GM10248 (cell line): Measurements from ENCODE around the gene PPP1R13B.

Experiments used
- CTCF ChIA-PET: fragments of 300-600 bp; sonication (Branson Sonifier 250); formaldehyde crosslinking; extraction: SDS; loops from one replicate; lab custom pipeline; 2021; ENCODE audit warnings: antibody characterized with exemption; lab: Yijun Ruan, JAX
- POLR2A ChIA-PET: fragments of 350-650 bp; sonication (Branson Sonifier 250); formaldehyde crosslinking; extraction: SDS; loops from one replicate; lab custom pipeline; 2020; ENCODE audit warnings: antibody characterized with exemption; lab: Yijun Ruan, JAX
- DNase-seq: peaks from one replicate; pipeline ENCODE4 v3.0.0; 2012; ENCODE audit errors: extremely low spot score
- TF ChIP-seq, protein P1 (sequence below): IDR thresholded peaks from 2 replicates; pipeline ENCODE4 v1.5.1; 2012; ENCODE audit warnings: mild to moderate bottlenecking, low read depth; ENCODE audit errors: extremely low read depth, missing control alignments, control extremely low read depth

The PPP1R13B gene

DNA sequence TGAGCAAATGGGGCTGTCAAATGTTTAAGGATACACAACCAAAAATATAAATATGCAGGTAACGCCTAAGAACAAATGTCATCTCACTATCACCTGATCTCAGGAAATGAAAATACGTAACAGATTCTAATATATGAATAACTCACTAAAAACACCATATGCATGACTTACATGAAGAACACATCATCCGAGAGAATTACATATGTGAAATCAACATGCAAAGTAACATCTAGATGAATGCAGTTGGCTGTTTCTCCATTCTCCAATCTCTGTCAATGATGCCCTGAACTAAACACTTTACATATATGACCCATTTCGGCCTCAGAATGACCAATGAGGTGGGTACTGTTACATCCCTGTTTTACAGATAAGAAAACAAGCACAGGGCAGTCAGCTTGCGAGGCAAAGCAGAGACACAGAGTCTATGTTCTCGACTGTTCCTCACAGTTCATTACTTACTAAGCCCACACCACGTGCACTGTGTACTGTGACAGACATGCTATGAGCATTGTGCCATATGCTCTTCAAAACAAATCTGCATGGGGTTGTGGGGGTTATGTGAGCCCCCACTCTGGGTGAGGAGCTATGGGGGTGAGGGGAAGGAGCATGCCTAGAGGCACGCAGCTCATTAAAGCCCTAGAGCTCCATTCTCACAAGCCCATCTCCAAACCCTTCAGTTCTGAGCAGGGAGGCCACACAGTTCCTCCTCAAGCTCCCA is 89.2 kb downstream of the PPP1R13B start:
- ChIA-PET CTCF (interaction anchor here (0.6 to 0.7 kb wide), 2 partner anchors 8 to 142 kb away, joined by 3 read pairs; no protein-coding TSS in a partner anchor), POLR2A (no interaction called here)
- TF ChIP-seq, protein P1, sequence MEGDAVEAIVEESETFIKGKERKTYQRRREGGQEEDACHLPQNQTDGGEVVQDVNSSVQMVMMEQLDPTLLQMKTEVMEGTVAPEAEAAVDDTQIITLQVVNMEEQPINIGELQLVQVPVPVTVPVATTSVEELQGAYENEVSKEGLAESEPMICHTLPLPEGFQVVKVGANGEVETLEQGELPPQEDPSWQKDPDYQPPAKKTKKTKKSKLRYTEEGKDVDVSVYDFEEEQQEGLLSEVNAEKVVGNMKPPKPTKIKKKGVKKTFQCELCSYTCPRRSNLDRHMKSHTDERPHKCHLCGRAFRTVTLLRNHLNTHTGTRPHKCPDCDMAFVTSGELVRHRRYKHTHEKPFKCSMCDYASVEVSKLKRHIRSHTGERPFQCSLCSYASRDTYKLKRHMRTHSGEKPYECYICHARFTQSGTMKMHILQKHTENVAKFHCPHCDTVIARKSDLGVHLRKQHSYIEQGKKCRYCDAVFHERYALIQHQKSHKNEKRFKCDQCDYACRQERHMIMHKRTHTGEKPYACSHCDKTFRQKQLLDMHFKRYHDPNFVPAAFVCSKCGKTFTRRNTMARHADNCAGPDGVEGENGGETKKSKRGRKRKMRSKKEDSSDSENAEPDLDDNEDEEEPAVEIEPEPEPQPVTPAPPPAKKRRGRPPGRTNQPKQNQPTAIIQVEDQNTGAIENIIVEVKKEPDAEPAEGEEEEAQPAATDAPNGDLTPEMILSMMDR, result no peak
- no peak for DNase-seq

DNA sequence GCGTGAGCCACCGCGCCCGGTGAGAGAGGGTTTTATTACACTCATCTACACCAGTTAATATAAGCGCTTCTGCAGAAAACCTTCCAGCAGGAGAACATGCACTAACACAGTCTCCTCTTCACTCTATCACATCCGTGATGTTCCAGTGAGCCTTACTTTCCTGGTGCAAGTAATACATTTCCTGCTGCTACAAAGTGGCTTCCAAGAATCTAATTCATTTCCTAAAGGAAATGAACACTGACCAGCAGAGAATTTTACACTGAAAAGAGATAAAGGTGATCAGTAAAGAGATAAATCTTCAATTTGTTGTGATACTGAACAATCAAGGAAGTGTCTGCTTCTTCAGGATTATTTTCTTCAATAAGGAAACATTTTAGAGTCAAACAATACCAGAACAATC is 92.3 kb downstream of the PPP1R13B start:
- ChIA-PET CTCF (no interaction called here), POLR2A (no interaction called here)
- TF ChIP-seq, protein P1, result no peak
- no peak for DNase-seq

DNA sequence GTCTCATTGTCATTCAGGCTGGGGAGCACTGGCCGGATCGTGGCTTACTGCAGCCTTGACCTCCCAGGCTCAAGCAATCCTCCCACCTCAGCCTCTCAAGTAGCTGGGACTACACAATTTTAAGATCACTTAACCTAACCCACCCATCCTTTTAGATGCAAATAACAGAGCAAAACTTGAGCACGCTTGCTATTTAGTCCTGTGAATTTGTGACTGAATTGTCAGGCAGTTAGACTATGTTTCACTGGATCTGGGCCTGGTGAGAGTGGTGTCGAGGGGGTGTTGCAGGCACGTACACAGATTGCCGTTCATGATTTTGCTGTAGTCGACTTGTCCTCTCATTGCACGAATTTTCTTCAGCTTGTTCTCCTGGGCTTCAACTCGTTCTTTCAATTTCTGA is 93.6 kb downstream of the PPP1R13B start:
- TF ChIP-seq, protein P1, result no peak
- ChIA-PET POLR2A (interaction anchor here (0.7 kb wide), 1 partner anchor 39 kb away, joined by 3 read pairs; no protein-coding TSS in a partner anchor), CTCF (no interaction called here)
- no peak for DNase-seq

DNA sequence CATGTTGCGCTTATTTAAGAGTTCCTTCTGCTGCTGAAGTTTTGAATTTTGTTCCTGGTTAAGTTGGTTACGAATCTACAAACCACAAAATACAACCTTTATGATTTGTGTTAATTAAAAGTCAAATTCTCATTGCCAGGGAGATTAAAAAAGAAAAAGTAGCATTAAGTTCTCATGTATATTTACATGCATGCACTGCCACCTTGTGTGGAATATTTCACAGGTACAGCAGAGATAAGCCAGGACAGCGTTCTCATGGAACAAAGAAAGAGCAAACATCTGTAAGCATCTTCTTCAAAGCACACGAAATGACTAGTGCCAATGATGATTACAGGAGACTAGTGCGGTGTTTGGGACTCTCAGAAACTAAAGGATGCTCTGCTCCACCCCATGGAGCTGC is 97.5 kb downstream of the PPP1R13B start:
- POLR2A ChIA-PET, result no interaction called here
- DNase-seq, result no peak
- CTCF ChIA-PET, result interaction anchor here (0.6 to 0.7 kb wide), 2 partner anchors 9 kb away, joined by 3 read pairs; no protein-coding TSS in a partner anchor
- TF ChIP-seq, protein P1, result no peak

DNA sequence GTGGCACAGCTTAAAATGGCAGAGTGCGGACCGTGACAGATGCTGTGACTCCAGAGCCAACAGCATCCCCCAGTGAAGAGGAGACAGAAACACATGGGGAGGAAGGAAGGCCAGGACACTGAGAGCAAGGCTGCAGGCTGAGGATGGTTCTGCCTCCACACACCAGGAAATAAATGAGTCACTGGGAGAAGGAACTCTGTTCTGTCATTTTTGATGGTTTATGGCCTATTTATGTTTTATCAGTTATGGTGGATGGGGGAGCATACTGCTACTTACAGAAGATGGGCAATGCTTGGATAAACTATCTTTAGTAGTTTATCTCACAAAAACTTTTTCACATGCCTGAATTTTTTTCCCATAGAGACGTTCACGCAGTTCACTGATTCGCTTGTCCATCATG is 97.9 kb downstream of the PPP1R13B start:
- no peak for DNase-seq
- ChIA-PET POLR2A (no interaction called here), CTCF (no interaction called here)
- TF ChIP-seq, protein P1, result no peak

DNA sequence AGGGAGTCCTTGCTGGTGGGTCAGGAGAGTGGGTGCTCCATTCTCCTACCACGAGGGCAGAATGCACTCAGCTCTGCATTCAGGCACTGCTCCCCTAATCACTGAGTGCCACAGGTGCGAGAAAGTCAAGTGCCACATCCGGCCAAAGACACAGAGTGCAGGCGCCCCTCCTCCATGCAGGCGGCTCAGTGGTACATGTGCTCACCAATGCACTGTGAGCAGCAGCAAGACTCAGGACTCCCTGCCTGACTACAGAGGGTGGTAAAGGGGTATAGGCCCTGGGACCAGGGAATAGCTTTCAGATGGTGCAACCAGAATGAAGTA is 98.9 kb downstream of the PPP1R13B start:
- CTCF ChIA-PET, result interaction anchor here (0.9 kb wide), 1 partner anchor 152 kb away, joined by 3 read pairs; no protein-coding TSS in a partner anchor
- TF ChIP-seq, protein P1, result no peak
- DNase-seq, result no peak
- POLR2A ChIA-PET, result no interaction called here
